Dermis microvascular lymphatic vessel endothelial cell (primary cell): ENCODE measurements around the gene RESF1. TPM values are rescaled to one million over a fixed set of nuclear protein-coding genes. Genes with fewer than 3 reads are reported as not detected.

Experiments used
- DNase-seq, 2 donors: peaks; one replicate each; pipeline versions ENCODE4 v3.0.0 to v3.0.0-alpha.2; 2010; ENCODE audit warnings: low read depth in 2 of 2
- total RNA-seq: library from RNA; depleted of rRNA; stranded (reverse); fragments of >200 nt; gene quantifications from 2 replicates; pipeline ENCODE4 v1.2.1, GENCODE V29; 2014

The RESF1 gene
- total RNA-seq, 1 donor from 2014 or later: 35.7 TPM

DNA sequence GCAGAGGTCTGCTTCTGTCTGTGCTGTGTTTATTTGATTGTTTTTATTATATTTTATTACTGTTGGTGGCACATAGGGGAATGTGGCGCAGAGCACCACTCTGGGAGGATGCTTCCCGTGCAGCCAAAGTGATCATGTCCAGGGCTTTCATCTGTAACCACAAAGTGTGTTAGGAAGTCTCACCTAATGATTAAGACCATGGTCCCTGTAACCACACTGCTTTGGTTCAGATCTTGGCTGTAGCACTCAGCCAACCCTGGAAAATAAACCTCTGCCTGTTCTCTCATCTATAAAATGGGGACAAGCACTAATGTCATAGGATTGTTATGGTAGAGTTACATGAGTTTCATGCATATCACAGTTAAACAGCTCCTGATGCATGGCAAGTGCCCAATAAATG lies 1.9 kb downstream of the RESF1 start:
- DNase-seq: no peak

- DNase-seq: no peak
Observed at GRCh38 chr12:31962076-31962475, 2.9 kb downstream of the RESF1 start.

DNA sequence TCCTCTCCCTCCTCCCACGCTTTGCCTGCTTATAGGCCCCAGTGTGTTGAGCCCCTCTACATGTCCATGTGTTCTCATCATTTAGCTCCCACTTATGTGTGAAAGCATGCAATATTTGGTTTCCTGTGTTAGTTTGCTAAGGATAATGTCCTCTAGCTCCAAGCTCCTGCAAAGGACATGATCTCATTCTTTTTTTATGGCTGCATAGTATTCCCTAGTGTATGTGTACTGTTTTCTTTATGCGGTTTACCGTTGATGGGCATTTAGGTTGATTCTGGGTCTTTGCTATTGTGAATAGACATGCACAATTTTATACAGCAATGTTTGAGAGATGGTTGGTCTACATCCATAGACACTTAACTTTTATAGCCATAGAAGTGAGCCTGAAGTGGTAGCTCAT lies 5.1 kb downstream of the RESF1 start:
- DNase-seq: no peak

DNA sequence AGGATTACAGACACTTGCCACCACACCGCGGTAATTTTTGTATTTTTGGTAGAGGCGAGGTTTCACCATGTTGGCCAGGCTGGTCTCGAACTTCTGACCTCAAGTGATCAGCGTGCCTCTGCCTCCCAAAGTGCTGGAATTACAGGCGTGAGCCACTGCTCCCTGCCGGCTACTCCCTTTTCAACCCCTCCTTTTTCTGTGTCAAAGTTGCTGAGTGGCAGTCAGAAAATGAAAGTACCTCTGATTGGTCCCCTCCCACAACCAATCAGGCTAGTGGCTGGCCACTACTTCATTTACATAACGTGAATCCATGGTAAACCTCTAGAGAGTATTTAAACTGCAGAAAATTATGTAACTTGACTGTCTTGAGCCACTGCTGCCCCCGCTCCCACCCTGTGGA lies 5.9 kb downstream of the RESF1 start:
- DNase-seq: no peak

GRCh38 chr12:31966558-31967205 lies 7.5 kb downstream of the RESF1 start:
- no peak for DNase-seq

GRCh38 chr12:31967539-31967938 lies 8.3 kb downstream of the RESF1 start:
- DNase-seq: no peak

DNA sequence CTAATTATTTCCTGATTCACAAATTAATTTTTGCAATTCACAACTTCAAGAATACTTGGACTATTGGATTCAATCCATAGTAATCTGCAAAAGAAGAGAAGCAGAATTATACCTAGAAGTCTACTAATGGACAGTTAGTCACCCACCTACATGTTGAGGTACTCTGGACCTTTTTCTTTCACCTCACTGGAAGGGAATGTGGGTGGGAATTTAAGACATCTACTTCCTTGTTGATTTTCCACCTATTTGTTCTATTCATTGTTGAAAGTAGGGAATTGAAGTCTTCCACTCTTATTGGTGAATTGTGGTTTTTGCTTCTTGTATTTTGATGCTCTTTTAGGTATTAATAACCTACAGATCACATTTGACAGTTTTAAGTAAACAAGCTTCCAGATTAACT lies 11.0 kb downstream of the RESF1 start:
- DNase-seq: no peak

GRCh38 chr12:31973818-31974217 lies 14.6 kb downstream of the RESF1 start:
- DNase-seq: no peak

DNA sequence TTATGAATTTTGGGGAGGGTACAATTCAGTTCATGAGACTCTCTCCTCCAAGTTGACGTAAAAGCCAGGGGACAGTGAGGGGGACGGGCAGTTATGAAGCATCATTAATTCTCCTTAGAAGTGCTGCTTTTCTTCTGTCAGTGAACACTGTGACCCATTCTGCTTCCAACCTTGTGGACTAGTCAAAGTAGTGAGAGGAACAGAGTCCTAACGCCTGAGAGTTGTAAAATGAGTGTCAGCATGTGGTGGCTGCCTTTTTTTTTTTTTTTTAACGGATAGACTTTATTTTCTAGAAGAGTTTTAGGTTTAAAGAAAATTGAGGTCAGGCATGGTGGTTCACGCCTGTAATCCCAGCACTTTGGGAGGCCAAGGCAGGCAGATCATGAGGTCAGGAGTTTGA lies 15.5 kb downstream of the RESF1 start:
- no peak for DNase-seq

DNA sequence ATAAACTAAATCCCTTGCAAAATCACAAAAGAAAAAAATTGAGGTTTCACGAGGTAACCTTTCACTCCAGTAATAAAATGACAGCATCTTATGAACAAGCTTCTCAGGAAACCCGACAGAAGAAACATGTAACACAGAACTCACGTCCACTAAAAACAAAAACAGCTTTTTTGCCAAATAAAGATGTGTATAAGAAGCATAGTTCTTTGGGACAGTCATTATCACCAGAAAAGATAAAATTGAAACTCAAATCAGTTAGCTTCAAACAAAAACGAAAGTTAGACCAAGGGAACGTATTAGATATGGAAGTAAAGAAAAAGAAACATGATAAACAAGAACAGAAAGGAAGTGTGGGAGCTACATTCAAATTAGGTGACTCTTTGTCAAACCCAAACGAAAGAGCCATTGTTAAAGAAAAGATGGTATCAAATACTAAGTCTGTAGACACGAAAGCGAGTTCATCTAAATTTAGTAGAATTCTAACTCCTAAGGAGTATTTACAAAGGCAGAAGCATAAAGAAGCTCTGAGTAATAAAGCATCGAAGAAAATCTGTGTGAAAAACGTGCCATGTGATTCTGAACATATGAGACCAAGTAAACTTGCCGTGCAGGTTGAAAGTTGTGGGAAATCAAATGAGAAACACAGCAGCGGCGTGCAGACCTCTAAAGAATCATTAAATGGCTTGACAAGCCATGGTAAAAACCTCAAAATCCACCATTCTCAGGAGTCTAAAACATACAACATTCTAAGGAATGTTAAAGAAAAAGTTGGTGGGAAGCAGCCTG lies 25.8 kb downstream of the RESF1 start:
- DNase-seq: no peak

DNA sequence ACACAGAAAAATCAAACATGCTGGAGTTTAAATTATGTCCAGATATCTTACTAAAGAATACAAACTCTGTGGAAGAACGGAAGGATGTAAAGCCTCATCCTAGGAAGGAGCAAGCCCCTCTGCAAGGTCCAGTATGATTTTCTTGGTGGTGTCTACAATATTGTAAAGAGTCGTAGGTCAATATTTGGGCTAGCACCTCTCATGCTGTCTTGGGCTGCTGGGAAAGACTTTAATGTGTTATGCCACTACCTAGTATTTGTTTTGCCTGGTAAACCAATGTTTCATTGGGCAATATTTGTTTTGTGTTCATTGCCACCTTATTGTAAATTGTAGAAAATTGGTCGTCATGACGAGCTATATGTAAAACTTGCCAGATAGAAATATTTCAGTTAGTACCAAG lies 26.6 kb downstream of the RESF1 start:
- DNase-seq: no peak

GRCh38 chr12:31989571-31990362 lies 30.6 kb downstream of the RESF1 start:
- DNase-seq: no peak

DNA sequence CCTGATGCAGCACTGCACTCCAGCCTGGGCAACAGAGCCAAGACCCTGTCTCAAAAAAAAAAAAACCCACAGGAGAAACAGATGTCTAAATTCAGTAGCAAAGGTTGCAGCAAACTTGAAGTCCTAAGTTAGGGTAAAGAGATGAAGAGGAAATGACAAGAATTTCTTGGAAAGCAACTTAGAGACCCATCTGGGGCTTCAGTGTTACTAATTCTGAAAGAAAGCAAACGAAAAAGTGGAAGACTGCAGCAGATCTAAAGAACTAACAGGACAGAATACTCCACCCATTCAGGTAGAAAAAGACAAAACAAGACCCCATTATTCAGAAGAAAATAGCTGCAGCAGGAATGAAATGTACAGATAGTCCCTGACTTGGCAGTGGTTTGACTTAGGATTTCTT lies 31.9 kb downstream of the RESF1 start:
- no peak for DNase-seq

GRCh38 chr12:31991815-31992214 lies 32.6 kb downstream of the RESF1 start:
- no peak for DNase-seq

GRCh38 chr12:31999692-32000091 lies 40.5 kb downstream of the RESF1 start:
- no peak for DNase-seq

DNA sequence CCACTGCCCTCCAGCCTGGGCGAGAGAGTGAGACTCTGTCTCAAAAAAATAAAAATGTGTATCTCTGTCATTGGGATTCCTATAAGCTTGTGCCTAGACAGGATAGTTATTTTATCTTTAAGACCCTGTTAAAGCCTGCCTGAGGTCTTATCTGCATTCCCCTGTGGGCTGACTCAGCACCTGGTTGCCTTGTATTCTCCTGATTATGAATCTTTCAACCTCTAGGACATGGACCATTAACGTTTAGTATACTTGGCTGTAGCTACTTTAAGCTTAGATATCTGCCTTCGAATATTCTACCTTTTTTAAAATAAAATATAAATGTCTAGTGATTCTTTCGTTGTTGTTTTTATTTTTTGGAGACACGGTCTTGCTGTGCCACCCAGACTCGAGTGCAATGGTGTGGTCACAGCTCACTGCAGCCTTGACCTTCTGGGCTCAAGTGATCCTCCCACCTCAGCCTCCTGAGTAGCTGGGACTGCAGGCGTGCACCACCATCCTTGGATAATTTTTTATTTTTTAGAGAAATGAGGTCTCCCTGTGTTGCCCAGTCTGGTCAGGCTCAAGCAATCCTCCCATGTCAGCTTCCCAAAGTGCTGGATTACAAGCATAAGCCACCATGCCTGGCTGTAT lies 41.3 kb downstream of the RESF1 start:
- DNase-seq: no peak

- no peak for DNase-seq
Observed at GRCh38 chr12:32002848-32003493, 43.8 kb downstream of the RESF1 start.

- no peak for DNase-seq
Observed at GRCh38 chr12:32003654-32004053, 44.4 kb downstream of the RESF1 start.

GRCh38 chr12:32005496-32006125 lies 46.4 kb downstream of the RESF1 start:
- DNase-seq: no peak
